Measurements from ENCODE around the gene FXYD7. TPM values are rescaled to one million over a fixed set of nuclear protein-coding genes. Genes with fewer than 3 reads are reported as not detected.

Gene FXYD7
- total and polyA plus RNA-seq, 2 of the 4 experiments (the other 2 are of a cell fraction), result 0.31 TPM; not detected in 1

GRCh38 chr19:35155981-35156672, 13.1 kb downstream of the FXYD7 start:
- Histone ChIP-seq H3K9ac (ENCODE audit: low read depth, low read length) (peak overlapping the region; percentile 83; the same call in 1 of the 2 replicates), H4K8ac (ENCODE audit: low read depth in 2 of 2, low read length in 2 of 2) (no peak overlapping the region; a peak in 1 of 4 replicates), H4K91ac (ENCODE audit: insufficient read depth, low read depth, low read length) (no peak overlapping the region), H3K27me3 (ENCODE audit: control insufficient read depth, insufficient read depth, low read length) (no peaks in the 10 kb centered on the region), H3K14ac (replicated peaks; ENCODE audit: low read depth, low read length) (peak overlapping the region; percentile 41; the same call in 1 of the 2 replicates), H4K20me1 (ENCODE audit: insufficient read depth, low read length) (0 out of 2 replicates have a peak, but pooled peaks cover 2% of the 10 kb centered on the region), H3K4me3 (ENCODE audit: insufficient read depth, low read depth, low read length) (no peak overlapping the region), H3K18ac (ENCODE audit: low read depth, low read length) (no peak overlapping the region), H2BK120ac (ENCODE audit: low read depth, low read length) (no peak overlapping the region), H3K27ac (ENCODE audit: insufficient read depth, low read length) (no peak overlapping the region), H3K4me1 (ENCODE audit: control insufficient read depth, insufficient read depth, low read length) (peaks cover 9% of the 10 kb centered on the region), H4K5ac (ENCODE audit: low read depth, low read length) (no peak overlapping the region), H3K9me3 (ENCODE audit: control insufficient read depth, insufficient read depth, low read length) (no peaks in the 10 kb centered on the region), H2AK9ac (replicated peaks; ENCODE audit: low read depth, low read length, poor library complexity) (peak overlapping the region; percentile 99), H3K9me1 (ENCODE audit: insufficient read depth, low read length) (peaks cover 10% of the 10 kb centered on the region; the same call in 1 of the 2 replicates), H2AK5ac (ENCODE audit: low read depth, low read length) (no peak overlapping the region), H3K79me1 (ENCODE audit: low read depth in 1 of 2, low read length in 2 of 2) (peaks cover 8 to 42% of the 10 kb centered on the region in 2 experiments; a peak in 2 of 4 replicates), H2AFZ (replicated peaks; ENCODE audit: low read length, poor library complexity) (no peak overlapping the region), H3K23ac (ENCODE audit: low read depth, low read length) (peak overlapping the region; percentile 77; the same call in 1 of the 2 replicates), H2BK20ac (ENCODE audit: low read depth, low read length) (no peak overlapping the region), H2BK15ac (ENCODE audit: low read depth, low read length) (no peak overlapping the region), H3K4me2 (ENCODE audit: low read depth, low read length) (no peak overlapping the region; the same call in 1 of the 2 replicates), H3K4ac (ENCODE audit: low read depth, low read length) (0 out of 2 replicates have a peak overlapping the region, but pooled peaks have one; percentile 16), H3K56ac (ENCODE audit: extremely low read depth, insufficient read depth, low read length) (no peak overlapping the region), H3K36me3 (ENCODE audit: control insufficient read depth, insufficient read depth, low read length) (peaks cover 26% of the 10 kb centered on the region), H2BK5ac (ENCODE audit: low read depth, low read length, poor library complexity, severe bottlenecking) (no peak overlapping the region)
- dilution Hi-C loops (cut with HindIII; ENCODE audit: low sequenced_read_pairs, unreplicated experiment), result no loop called here
- WGBS, 2 experiments (ENCODE audit: extremely low coverage in 2 of 2, insufficient read length in 1 of 2), result 100% methylated on average over 3 of the region's 6 CpGs; no CpG with 5 or more reads in 1 of the 2 experiments
- intact Hi-C loops (cut with micrococcal nuclease), result no loop called here
- DNase-seq, result no peak
- ATAC-seq (ENCODE audit: low read depth), result no peak
- POLR2A ChIA-PET (ENCODE audit: unreplicated experiment), result no interaction called here
- BruUV-seq (replicated peaks), result no TSS peak
- CTCF ChIA-PET, result no interaction called here
- in situ Hi-C loops (cut with MboI; ENCODE audit: low sequenced_read_pairs), result no loop called here
- TF ChIP-seq FOS (IDR thresholded peaks at IDR 0.05; ENCODE audit: low read depth, low read length) (no peak), USF2 (IDR thresholded peaks at IDR 0.05; ENCODE audit: low read depth, low read length) (no peak), ELK1 (IDR thresholded peaks at IDR 0.05; ENCODE audit: borderline replicate concordance, low read depth, low read length) (no peak), CTCF (conservative IDR thresholded peaks at IDR 0.05; ENCODE audit: low read depth, low read length) (no peak), CEBPB (IDR thresholded peaks at IDR 0.05; ENCODE audit: low read depth, low read length) (no peak), SMC3 (IDR thresholded peaks at IDR 0.05; ENCODE audit: low read depth, low read length) (no peak), MAZ (IDR thresholded peaks at IDR 0.05; ENCODE audit: borderline replicate concordance, low read depth, low read length) (no peak), BHLHE40 (IDR thresholded peaks at IDR 0.05; ENCODE audit: low read depth, low read length) (no peak), NFE2L2 (IDR thresholded peaks at IDR 0.05; ENCODE audit: low read depth, low read length) (no peak), RAD21 (IDR thresholded peaks at IDR 0.05; ENCODE audit: low read length) (no peak), MXI1 (IDR thresholded peaks at IDR 0.05; ENCODE audit: borderline replicate concordance, low read depth, low read length) (no peak), RFX5 (IDR thresholded peaks at IDR 0.05; ENCODE audit: low read depth, low read length) (no peak), MAFK (IDR thresholded peaks at IDR 0.05; ENCODE audit: low read depth, low read length) (no peak), CHD1 (IDR thresholded peaks at IDR 0.05; ENCODE audit: low read depth, low read length) (no peak)
